ENCODE results near the gene CD3E.

CD3E gene

DNA sequence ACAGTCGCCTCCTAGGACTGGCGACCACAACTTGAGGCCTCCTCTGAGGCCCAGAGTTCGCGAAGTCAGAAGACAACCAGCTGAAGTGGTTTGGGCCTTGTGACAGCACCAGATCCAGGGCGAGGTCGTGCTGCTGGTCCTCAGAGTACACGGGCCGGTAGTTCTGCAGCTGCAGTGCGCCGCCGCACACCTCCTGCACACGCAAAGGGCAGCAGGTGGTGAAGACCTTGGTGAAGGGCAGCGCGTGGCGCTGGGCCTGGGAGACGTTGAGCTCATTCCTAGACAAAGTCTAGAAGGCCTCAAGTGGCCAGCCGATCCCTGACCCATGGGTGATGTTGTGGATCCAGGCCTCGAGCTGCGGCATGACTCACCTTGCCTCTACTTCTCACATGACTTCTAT lies 18.2 kb downstream of the CD3E start:
- no peak for DNase-seq

DNA sequence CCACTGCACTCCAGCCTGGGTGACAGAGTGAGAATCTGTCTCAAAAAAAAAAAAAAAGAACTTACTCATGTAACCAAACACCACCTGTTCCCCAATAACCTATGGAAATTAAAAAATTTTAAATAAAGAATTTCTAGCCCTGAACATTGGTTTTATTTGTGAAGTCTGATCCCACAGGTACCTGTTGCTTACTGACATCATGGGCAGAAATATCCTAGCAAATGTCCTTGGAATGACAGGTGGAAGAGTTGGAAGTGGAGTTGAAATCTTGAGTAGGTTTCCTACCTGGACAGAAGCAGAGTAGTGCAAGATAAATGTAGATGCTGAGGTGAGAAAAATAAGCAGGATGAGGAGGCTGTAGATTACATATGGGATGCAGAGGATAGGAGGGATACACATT lies 20.8 kb downstream of the CD3E start:
- no peak for DNase-seq

DNA sequence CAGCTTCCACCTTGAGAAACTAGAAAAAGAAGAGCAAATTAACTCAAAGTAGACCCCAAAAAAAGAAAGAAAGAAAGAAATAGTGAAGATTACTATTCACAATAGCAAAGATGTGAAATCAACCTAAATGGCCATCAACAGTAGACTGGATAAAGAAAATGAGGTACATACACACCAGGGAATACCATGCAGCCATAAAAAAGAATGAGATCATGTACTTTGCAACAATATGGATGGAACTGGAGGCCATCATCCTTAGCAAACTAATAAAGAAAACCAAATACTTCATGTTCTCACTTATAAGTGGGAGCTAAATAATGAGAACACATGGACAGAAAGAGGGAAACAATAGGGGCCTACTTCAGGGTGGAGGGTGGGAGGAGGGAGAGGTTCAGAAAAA lies 24.2 kb downstream of the CD3E start:
- no peak for DNase-seq

DNA sequence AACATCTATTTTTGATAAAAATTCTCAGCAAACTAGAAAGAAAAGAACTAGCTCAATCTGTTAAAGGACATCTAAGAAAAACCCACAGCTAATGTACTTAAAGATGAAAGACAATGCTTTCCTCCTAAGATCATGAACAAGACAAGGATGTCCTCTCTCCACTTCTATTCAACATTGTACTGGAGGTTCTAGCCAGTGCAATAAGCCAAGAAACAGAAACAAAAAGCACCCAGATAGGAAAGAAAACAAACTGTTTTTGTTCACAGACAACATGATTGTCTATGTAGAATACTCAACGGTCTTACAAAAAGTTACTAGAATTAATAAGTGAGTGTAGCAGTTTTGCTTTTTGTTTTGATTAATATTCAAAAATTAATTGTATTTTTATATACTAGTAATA lies 30.2 kb downstream of the CD3E start:
- no peak for DNase-seq

DNA sequence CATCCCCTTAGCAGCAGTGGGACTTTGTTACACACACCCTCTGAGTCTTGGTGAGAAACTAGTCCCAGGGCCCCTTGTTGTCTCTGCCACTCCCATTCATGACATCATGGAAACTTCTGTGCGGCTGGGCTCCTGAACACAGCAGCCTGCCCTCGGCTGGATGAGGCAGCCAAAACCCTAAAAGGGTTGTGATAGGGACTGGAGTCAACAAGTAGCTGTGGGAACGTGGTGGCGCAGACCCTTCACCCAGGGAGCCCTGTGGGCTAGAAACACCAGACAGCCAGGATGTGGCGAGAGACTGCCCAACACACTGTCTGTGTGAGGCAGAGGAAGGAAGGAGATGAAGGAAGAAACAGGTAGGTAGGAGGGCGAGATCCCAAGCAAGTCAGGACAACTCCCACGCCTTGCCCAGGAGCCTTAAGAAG lies 34.1 kb downstream of the CD3E start:
- no peak for DNase-seq

DNA sequence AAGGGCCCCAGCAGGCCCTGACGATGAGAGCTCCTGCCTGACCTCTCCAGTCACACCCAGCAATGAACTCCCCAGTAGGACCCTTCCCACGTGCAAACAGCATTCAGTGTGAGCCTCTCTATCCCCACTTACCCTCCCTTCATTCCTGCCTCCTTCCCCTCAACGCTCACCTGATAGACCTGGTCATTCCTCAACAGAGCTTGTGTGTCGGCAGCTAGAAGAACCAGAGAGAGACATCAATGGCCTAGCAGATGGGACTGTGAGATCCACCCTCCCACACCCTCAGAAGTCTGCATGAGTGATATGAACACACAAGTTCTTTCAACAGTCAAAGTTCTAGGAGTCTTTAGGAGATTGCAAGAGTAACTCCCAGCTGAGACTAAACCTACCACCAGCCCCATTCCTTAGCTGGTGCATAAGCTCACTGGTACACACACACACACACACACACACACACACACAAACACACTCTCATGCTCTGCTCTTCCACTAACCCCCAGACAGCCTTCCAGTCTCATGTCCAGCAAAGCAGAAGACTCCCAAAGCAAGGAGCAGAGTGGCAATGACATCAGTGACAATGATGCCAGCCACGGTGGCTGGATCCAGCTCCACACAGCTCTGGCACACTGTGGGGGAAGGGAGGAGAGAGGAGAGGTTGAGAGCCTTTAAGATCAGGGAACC lies 34.9 kb downstream of the CD3E start:
- DNase-seq: no peak

DNA sequence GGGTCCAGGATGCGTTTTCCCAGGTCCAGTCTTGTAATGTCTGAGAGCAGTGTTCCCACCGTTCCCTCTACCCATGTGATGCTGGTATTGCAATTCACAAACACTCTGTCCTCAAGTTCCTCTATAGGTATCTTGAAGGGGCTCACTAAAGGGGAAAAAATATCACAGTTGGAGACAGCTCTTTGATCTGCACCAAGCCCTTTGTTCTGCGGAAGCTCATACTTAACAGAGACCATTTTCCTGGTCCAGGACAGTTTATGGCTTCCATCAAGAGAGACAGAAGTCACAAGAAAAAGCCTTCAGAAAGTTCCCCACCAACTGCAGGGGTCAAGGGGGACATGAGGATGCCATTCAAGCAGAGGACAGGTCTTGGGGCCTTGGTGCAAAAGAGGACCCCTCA lies 35.9 kb downstream of the CD3E start:
- DNase-seq: no peak

DNA sequence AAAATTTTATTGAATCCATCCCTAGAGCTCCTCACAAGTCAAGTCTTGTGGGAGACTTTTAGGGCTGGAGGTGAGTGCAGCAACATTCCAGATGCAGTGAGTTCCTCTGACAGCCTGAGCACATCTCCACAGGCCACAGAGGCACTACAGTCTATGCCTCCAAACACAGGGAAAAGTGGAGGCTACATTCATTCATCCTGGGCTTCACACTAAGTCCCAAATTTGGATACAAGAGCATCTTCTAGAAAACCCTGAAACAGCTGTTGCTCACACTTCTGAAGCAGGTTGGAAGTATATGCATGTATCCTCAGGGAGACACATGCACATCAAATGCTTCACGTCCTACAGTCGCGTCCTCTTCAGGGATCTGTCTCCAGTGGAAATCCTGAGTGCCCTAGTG lies 36.7 kb downstream of the CD3E start:
- DNase-seq: no peak

DNA sequence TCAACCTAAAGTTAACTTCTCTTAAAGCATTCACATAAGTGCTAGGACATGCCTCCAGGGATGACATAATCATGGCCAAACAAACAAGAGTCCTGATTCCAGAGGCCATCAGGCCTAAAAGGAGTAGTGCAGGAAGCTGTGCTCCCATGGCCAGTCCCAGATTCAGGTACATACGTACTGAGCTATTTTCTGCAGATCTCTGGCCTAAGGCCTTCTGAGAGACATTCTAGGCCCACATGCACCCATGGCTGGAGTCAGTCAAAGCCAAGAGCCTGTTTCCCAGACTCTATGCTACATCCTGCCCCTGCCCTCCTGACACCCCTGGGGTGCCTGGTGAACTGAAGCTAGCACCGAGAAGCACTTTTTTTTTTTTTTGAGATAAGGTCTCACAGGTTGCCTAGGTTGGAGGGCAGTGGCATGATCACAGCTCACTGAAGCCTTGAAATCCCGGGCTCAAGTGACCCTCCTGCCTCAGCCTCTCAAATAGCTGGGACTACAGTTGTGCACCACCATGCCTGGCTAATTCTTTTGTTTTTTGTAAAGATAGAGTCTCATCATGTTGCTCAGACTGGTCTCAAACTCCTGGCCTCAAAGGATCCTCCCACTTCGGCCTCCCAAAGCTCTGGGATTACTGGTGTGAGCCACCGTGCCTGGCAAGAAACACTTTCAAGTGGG lies 37.4 kb downstream of the CD3E start:
- no peak for DNase-seq

DNA sequence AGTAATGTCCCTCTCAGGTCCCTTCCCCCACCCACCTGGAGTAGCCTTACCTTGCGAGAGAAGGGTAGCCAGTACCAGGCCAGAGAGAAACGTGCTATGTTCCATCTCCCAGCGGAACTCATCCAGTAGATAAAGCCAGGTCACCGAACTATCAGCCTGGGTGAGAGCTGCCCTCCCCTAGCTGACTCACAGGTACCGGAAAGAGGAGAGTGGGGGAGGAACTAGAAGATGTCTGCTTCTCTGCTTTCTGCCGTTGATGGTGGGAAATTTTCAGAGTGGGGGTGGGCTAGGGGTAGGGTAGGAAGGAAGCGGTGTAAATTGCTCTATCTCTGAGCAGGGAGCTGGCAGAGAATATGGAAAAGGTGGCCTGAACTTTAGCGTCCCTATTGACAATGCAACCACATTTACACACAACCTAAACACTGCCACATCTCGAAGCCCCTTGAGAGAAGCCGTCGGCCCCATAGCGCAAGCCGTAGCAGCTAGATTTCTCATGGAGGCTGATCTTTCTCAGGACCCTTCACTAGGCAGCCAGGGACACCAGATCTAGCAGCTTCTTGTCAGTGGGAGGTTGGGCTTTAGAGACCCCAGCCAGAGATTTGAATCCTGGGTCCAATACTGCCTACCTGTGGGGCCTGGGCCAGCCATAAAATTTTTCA lies 38.1 kb downstream of the CD3E start, which contains the start of gene CD3D:
Gene CD3D (minus strand): TSS at position 203 of the 659 bp plus-strand sequence. CDS start 98 bp downstream, at position 105.
- no peak for DNase-seq

DNA sequence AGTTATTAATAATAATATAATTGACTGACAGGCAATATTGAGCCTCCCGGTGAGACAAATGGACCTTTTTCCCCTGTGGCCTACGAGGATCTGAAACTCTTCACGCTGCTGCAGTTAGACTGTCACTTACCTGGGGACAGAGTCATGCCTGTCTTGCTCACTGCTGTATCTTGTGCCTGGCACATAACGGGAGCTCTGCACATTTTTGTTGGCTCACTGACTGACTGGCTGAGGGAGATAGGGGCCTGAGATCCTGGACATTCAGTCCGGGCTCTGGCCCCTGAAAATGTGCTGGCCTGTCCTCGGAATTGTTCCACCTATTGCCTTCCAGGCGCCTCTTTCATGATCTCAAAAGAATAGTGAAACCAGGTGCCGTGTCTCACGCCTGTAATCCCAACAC lies 38.7 kb downstream of the CD3E start:
- no peak for DNase-seq

DNA sequence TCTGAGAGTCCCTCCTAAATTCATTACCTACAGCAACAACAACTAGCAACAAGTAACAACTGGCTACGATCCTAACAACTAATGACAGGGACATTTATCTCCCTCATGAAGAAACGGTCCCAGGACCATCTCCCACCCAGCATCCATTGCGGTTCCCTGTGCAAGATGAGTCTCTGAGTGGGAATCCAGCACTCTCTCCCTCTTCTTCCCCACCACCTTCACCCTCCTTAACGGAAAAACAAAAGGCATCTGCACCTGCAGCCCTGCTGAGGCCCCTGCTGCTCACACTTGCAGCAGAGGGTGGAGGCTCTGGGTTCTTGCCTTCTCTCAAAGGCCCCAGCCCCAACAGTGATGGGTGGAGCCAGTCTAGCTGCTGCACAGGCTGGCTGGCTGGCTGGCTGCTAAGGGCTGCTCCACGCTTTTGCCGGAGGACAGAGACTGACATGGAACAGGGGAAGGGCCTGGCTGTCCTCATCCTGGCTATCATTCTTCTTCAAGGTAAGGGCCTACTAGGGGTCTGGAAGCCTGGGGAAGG lies 39.5 kb downstream of the CD3E start, which contains the start of gene CD3G:
Gene CD3G (plus strand): TSS at position 364 of the 535 bp plus-strand sequence. CDS start 80 bp downstream, at position 444.
- no peak for DNase-seq

DNA sequence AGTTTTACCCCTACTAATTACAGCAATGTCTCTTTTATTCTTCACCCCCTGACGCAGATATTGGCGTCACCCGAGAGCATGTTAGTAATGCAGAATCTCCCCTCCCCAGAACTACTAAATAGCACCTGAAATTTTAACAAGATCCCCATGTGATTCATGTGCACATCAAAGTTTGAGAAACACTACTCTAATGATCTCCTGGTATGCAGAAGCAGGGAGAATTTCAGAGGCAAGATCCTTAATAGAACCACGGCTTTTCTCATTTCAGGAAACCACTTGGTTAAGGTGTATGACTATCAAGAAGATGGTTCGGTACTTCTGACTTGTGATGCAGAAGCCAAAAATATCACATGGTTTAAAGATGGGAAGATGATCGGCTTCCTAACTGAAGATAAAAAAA lies 44.9 kb downstream of the CD3E start:
- DNase-seq: no peak

DNA sequence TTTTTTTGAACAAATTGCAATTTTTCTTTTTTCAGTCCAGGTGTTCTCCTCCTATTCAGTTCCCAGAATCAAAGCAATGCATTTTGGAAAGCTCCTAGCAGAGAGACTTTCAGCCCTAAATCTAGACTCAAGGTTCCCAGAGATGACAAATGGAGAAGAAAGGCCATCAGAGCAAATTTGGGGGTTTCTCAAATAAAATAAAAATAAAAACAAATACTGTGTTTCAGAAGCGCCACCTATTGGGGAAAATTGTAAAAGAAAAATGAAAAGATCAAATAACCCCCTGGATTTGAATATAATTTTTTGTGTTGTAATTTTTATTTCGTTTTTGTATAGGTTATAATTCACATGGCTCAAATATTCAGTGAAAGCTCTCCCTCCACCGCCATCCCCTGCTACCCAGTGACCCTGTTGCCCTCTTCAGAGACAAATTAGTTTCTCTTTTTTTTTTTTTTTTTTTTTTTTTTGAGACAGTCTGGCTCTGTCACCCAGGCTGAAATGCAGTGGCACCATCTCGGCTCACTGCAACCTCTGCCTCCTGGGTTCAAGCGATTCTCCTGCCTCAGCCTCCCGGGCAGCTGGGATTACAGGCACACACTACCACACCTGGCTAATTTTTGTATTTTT lies 48.7 kb downstream of the CD3E start:
- no peak for DNase-seq

DNA sequence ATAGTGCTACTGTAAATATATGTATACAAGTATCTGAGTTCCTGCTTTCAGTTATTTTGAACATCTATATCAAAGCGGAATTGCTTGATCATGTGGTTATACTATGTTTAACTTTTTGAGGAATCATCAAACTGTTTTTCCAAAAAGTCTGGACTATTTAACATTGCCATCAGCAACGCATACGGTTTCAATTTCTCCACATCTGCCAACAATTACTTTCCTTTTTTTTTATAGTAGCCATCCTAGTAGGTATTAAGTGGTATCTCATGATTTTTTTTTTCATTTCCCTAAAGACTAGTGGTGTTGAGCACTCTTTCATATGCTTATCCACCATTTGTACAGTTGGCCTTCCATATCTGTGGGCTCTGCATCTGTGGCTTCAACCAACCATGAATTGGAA lies 53.5 kb downstream of the CD3E start:
- no peak for DNase-seq

DNA sequence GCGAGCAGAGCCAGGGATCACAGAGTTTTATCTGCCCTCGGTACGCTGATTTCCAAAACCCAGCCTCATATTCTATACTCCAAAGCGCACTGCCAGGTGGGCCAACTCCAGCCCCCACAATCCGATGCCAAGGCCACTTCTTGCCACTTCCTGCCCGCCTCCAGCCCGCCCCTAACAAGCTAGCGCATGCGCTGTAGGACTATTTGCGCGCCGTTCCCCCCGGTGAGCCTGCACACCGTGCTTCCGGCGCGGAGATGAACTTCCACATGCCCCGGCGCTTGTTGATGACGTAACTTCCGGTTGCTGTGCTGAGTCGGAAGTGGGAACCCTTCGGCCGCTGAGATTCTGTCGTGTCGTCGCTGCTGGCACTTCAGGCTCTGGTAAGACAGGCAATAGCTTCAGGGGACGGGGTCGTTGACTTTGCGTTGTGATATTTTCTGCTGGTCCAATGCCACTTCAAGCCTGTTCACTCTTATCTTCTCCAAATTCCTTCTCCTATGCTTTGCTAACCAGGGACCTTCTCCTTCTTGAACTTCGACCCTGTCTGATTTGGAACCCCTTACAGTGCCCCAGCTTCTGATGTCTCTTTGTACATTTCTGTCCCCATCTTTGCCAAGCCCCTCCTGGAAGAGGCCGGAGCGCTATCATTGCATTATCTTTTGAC lies 54.9 kb downstream of the CD3E start, which contains the start of gene UBE4A:
Gene UBE4A (plus strand): TSS at position 306 of the 664 bp plus-strand sequence. CDS start 5,481 bp downstream, outside the sequence.
- DNase-seq: peak; percentile 76 to 97 (median 90)

DNA sequence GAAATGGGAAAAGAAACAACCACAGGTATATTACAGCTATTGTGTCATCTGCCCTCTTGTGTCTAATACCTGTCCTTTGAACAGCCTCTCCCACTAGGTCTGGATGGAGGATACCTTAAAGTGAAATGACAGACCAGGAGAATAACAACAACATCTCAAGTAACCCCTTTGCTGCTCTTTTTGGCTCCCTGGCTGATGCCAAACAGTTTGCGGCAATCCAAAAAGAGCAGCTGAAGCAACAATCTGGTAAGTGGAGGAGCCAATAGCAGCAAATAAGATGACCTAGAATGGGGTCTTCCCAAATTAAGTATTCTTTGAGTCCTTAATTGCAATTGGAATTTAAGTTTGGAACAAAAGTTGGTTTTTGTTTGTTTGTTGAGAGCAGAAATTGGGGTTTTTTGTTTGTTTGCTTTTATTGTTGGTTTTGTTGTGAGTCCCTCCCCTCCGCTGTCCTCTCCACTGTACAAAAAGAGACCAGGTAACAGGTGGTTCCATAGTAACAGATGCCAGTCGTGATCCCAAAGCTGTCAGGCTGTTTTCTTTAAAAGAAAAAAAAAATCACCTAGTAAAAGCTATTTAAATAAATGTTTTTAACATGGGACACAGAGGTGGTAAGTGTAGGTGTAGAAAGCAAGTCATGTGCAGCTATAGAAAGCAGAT lies 60.6 kb downstream of the CD3E start:
- no peak for DNase-seq
